HepG2 (cell line): ENCODE results near the gene OR6S1. TPM values are rescaled to one million over a fixed set of nuclear protein-coding genes. Genes with fewer than 3 reads are reported as not detected.

Experiments used
- ATRX ChIP-seq: sonication (generic); formaldehyde crosslinking; IDR thresholded peaks from 2 replicates; pipeline ENCODE4 v1.4.0; 2020; ENCODE audit warnings: missing genetic modification reagents, borderline replicate concordance
- GTF2F1 ChIP-seq: fragments of 150-350 bp; IDR thresholded peaks from 2 replicates; pipeline ENCODE4 v1.6.1; 2014; ENCODE audit warnings: low read length
- HCFC1 ChIP-seq: fragments of 150-350 bp; IDR thresholded peaks from 2 replicates; pipeline ENCODE4 v1.6.1; 2014; ENCODE audit warnings: low read depth, low read length
- JUNB ChIP-seq: sonication (generic); formaldehyde crosslinking; IDR thresholded peaks from 2 replicates; pipeline ENCODE4 v1.8.0; 2022; ENCODE audit warnings: missing genetic modification reagents, mild to moderate bottlenecking, borderline replicate concordance
- NR2C2 ChIP-seq: sonication (generic); formaldehyde crosslinking; IDR thresholded peaks from 2 replicates; pipeline ENCODE4 v1.4.0; 2020; ENCODE audit warnings: missing genetic modification reagents, mild to moderate bottlenecking, moderate library complexity, borderline replicate concordance
- RARA ChIP-seq: IDR thresholded peaks from 2 replicates; pipeline ENCODE4 v1.6.1; 2016; ENCODE audit warnings: missing genetic modification reagents, missing compliant biosample characterization
- RFX1 ChIP-seq: fragments of 450-650 bp; IDR thresholded peaks from 2 replicates; pipeline ENCODE4 v1.6.1; 2017
- SATB2 ChIP-seq: sonication (generic); formaldehyde crosslinking; IDR thresholded peaks from 2 replicates; pipeline ENCODE4 v1.5.0; 2020; ENCODE audit warnings: missing genetic modification reagents
- TAF1 ChIP-seq: sonication (generic); formaldehyde crosslinking; IDR thresholded peaks from 2 replicates; pipeline ENCODE4 v1.4.0; 2020; ENCODE audit warnings: missing genetic modification reagents
- TEAD3 ChIP-seq: optimal IDR thresholded peaks from 2 replicates; pipeline ENCODE3; 2016; ENCODE audit warnings: borderline replicate concordance
- polyA plus RNA-seq, 8 experiments: library from polyadenylated mRNA; depleted of rRNA in 3 of 8; stranded (reverse) in 7 of 8; unstranded in 1 of 8; fragments of >200 nt; fragmentation: Illumina TruSeq in 4 of 8; extraction: Trizol in 4 of 8; gene quantifications; 2 replicates each; pipeline versions ENCODE4 v1.2.1 to v1.2.3, GENCODE V29; 2011 to 2016; ENCODE audit warnings: low read depth in 4 of 8, missing spikeins in 1 of 8, mixed read lengths in 1 of 8; ENCODE audit not compliant: insufficient read depth in 1 of 8
- total RNA-seq, 5 experiments: library from RNA; depleted of rRNA; stranded (reverse); fragments of >200 nt; fragmentation: Illumina TruSeq; extraction: Trizol; gene quantifications; 2 replicates each; pipeline ENCODE4 v1.2.3, GENCODE V29; 2016; ENCODE audit warnings: low read depth in 1 of 5
- TF ChIP-seq, protein P1 (sequence below): sonication (generic); formaldehyde crosslinking; IDR thresholded peaks from 2 replicates; pipeline ENCODE4 v1.4.0; 2020; ENCODE audit warnings: mild to moderate bottlenecking, missing genetic modification reagents
- TF ChIP-seq, protein P2 (sequence below): sonication (generic); formaldehyde crosslinking; IDR thresholded peaks from 2 replicates; pipeline ENCODE4 v1.5.0; 2020; ENCODE audit warnings: missing genetic modification reagents
- TF ChIP-seq, protein P3 (sequence below): sonication (generic); formaldehyde crosslinking; IDR thresholded peaks from 2 replicates; pipeline ENCODE4 v1.4.0; 2020; ENCODE audit warnings: missing genetic modification reagents, borderline replicate concordance
- TF ChIP-seq, protein P4 (sequence below): sonication (generic); formaldehyde crosslinking; IDR thresholded peaks from 2 replicates; pipeline ENCODE4 v1.4.0; 2020; ENCODE audit warnings: missing genetic modification reagents
- TF ChIP-seq, protein P5 (sequence below): sonication (generic); formaldehyde crosslinking; IDR thresholded peaks from 2 replicates; pipeline ENCODE4 v1.5.0; 2020; ENCODE audit warnings: mild to moderate bottlenecking, missing genetic modification reagents, borderline replicate concordance

The OR6S1 gene
- total and polyA plus RNA-seq, 2 of the 13 experiments (the other 11 are each of a cell fraction or from before 2014, with no cell fraction given) = 0.09 TPM; not detected in 1

DNA sequence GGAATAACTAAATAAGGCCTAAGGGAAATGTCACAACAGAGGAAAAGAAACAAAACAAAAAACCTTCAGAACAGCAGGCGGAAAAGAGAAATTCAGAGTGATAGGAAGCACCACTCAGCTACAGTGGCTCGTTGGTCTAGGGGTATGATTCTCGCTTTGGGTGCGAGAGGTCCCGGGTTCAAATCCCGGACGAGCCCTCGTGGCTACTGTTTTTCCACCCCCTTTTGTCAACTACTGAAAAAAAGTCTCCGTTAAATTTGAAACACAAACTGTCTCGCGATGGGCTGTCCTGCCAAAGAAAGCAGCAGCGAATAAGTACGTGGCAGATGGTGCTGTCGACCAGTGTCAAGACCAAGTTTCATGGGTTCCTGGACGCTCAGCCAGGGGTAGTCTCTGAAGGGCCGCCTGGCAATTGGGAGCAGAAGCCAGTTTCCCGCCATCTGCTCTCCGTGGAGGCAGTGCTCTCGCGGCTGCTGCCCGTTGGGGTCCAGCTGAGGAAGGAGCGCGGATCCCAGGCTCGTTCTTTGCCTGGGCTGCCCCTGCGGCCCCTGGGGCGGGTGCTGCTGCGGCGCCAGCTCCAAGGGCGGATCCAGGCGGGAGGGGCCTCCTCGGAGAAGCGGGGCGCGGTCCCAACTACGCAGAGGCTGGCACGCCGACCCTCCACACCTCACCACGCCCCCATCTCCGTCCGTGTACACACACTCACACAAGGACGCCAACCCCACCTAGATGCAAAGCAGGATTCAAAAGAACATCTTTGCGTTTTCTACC, 42.6 kb upstream of the OR6S1 start, which contains the start of gene RNASE4 (continued):
- TF ChIP-seq, protein P1, sequence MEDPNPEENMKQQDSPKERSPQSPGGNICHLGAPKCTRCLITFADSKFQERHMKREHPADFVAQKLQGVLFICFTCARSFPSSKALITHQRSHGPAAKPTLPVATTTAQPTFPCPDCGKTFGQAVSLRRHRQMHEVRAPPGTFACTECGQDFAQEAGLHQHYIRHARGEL (CRISPR knock-in tag) = no peak
- TF ChIP-seq, protein P2, sequence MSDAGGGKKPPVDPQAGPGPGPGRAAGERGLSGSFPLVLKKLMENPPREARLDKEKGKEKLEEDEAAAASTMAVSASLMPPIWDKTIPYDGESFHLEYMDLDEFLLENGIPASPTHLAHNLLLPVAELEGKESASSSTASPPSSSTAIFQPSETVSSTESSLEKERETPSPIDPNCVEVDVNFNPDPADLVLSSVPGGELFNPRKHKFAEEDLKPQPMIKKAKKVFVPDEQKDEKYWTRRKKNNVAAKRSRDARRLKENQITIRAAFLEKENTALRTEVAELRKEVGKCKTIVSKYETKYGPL (CRISPR knock-in tag) = peak; percentile 60; the same call in 1 of the 2 replicates
- TF ChIP-seq SATB2 (CRISPR knock-in tag) (peak; percentile 78), JUNB (no peak), HCFC1 (no peak), TAF1 (CRISPR knock-in tag) (peak; percentile 90), RARA (CRISPR knock-in tag) (peak; percentile 40), GTF2F1 (0 out of 2 replicates have a peak, but pooled peaks have one; percentile 49), RFX1 (no peak), ATRX (CRISPR knock-in tag) (no peak), NR2C2 (no peak), TEAD3 (CRISPR knock-in tag) (peak; percentile 73)
- TF ChIP-seq, protein P3, sequence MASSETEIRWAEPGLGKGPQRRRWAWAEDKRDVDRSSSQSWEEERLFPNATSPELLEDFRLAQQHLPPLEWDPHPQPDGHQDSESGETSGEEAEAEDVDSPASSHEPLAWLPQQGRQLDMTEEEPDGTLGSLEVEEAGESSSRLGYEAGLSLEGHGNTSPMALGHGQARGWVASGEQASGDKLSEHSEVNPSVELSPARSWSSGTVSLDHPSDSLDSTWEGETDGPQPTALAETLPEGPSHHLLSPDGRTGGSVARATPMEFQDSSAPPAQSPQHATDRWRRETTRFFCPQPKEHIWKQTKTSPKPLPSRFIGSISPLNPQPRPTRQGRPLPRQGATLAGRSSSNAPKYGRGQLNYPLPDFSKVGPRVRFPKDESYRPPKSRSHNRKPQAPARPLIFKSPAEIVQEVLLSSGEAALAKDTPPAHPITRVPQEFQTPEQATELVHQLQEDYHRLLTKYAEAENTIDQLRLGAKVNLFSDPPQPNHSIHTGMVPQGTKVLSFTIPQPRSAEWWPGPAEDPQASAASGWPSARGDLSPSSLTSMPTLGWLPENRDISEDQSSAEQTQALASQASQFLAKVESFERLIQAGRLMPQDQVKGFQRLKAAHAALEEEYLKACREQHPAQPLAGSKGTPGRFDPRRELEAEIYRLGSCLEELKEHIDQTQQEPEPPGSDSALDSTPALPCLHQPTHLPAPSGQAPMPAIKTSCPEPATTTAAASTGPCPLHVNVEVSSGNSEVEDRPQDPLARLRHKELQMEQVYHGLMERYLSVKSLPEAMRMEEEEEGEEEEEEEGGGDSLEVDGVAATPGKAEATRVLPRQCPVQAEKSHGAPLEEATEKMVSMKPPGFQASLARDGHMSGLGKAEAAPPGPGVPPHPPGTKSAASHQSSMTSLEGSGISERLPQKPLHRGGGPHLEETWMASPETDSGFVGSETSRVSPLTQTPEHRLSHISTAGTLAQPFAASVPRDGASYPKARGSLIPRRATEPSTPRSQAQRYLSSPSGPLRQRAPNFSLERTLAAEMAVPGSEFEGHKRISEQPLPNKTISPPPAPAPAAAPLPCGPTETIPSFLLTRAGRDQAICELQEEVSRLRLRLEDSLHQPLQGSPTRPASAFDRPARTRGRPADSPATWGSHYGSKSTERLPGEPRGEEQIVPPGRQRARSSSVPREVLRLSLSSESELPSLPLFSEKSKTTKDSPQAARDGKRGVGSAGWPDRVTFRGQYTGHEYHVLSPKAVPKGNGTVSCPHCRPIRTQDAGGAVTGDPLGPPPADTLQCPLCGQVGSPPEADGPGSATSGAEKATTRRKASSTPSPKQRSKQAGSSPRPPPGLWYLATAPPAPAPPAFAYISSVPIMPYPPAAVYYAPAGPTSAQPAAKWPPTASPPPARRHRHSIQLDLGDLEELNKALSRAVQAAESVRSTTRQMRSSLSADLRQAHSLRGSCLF (CRISPR knock-in tag) = peak; percentile 36; the same call in 1 of the 2 replicates
- TF ChIP-seq, protein P4, sequence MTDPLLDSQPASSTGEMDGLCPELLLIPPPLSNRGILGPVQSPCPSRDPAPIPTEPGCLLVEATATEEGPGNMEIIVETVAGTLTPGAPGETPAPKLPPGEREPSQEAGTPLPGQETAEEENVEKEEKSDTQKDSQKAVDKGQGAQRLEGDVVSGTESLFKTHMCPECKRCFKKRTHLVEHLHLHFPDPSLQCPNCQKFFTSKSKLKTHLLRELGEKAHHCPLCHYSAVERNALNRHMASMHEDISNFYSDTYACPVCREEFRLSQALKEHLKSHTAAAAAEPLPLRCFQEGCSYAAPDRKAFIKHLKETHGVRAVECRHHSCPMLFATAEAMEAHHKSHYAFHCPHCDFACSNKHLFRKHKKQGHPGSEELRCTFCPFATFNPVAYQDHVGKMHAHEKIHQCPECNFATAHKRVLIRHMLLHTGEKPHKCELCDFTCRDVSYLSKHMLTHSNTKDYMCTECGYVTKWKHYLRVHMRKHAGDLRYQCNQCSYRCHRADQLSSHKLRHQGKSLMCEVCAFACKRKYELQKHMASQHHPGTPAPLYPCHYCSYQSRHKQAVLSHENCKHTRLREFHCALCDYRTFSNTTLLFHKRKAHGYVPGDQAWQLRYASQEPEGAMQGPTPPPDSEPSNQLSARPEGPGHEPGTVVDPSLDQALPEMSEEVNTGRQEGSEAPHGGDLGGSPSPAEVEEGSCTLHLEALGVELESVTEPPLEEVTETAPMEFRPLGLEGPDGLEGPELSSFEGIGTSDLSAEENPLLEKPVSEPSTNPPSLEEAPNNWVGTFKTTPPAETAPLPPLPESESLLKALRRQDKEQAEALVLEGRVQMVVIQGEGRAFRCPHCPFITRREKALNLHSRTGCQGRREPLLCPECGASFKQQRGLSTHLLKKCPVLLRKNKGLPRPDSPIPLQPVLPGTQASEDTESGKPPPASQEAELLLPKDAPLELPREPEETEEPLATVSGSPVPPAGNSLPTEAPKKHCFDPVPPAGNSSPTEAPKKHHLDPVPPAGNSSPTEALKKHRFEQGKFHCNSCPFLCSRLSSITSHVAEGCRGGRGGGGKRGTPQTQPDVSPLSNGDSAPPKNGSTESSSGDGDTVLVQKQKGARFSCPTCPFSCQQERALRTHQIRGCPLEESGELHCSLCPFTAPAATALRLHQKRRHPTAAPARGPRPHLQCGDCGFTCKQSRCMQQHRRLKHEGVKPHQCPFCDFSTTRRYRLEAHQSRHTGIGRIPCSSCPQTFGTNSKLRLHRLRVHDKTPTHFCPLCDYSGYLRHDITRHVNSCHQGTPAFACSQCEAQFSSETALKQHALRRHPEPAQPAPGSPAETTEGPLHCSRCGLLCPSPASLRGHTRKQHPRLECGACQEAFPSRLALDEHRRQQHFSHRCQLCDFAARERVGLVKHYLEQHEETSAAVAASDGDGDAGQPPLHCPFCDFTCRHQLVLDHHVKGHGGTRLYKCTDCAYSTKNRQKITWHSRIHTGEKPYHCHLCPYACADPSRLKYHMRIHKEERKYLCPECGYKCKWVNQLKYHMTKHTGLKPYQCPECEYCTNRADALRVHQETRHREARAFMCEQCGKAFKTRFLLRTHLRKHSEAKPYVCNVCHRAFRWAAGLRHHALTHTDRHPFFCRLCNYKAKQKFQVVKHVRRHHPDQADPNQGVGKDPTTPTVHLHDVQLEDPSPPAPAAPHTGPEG = peak; percentile 67; the same call in 1 of the 2 replicates
- TF ChIP-seq, protein P5, sequence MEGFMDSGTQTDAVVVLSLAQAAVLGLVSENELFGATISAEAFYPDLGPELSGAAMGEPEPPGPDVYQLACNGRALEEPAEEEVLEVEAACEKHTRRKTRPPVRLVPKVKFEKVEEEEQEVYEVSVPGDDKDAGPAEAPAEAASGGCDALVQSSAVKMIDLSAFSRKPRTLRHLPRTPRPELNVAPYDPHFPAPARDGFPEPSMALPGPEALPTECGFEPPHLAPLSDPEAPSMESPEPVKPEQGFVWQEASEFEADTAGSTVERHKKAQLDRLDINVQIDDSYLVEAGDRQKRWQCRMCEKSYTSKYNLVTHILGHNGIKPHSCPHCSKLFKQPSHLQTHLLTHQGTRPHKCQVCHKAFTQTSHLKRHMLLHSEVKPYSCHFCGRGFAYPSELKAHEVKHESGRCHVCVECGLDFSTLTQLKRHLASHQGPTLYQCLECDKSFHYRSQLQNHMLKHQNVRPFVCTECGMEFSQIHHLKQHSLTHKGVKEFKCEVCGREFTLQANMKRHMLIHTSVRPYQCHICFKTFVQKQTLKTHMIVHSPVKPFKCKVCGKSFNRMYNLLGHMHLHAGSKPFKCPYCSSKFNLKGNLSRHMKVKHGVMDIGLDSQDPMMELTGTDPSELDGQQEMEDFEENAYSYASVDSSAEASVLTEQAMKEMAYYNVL = peak; percentile 44; the same call in 1 of the 2 replicates
